Cardiac fibroblast (primary cell): ENCODE measurements around the gene C9orf153.
"Not testable (repeated sequence)": the region's sequence is repeated elsewhere in the genome, so short reads cannot be mapped to it uniquely, and the experiment has no call there.

Source experiments
- DNase-seq, 2 donors: peaks; one replicate each; pipeline versions ENCODE4 v3.0.0 to v3.0.0-alpha.2; 2010; ENCODE audit warnings: low read depth in 2 of 2
- H3K4me3 ChIP-seq, 2 donors: replicated peaks in 1 of 2; 1 replicate in 1 of 2; 2 replicates in 1 of 2; pipeline ENCODE4 v1.5.1; 2011; ENCODE audit warnings: low read depth in 2 of 2, low read length in 2 of 2, mild to moderate bottlenecking in 2 of 2, moderate library complexity in 1 of 2
- CTCF ChIP-seq: IDR thresholded peaks from one replicate; pipeline ENCODE4 v1.5.1; 2011; ENCODE audit warnings: low read depth, mild to moderate bottlenecking, low read length, inconsistent platforms

The C9orf153 gene

GRCh38 chr9:86202338-86202882, 57.0 kb downstream of the C9orf153 start:
- H3K4me3 ChIP-seq, result no peak overlapping the region
- peak; percentile 63 to 74 for DNase-seq
- TF ChIP-seq CTCF, result peak; percentile 76

GRCh38 chr9:86201474-86202337, 57.8 kb downstream of the C9orf153 start:
- TF ChIP-seq CTCF, result no peak
- DNase-seq, result no peak
- H3K4me3 ChIP-seq, result no peak overlapping the region

GRCh38 chr9:86200599-86201162, 58.8 kb downstream of the C9orf153 start:
- TF ChIP-seq CTCF, result no peak
- no peak for DNase-seq
- H3K4me3 ChIP-seq, result no peak overlapping the region

GRCh38 chr9:86193088-86193487, 66.4 kb downstream of the C9orf153 start:
- no peak for DNase-seq
- H3K4me3 ChIP-seq, result no peak overlapping the region
- TF ChIP-seq CTCF, result no peak

- H3K4me3 ChIP-seq, DNase-seq: not testable (repeated sequence)
Measured at GRCh38 chr9:86190700-86191099, 68.8 kb downstream of the C9orf153 start.

- H3K4me3 ChIP-seq, result no peak overlapping the region
- TF ChIP-seq CTCF, result no peak
- DNase-seq, result no peak
Measured at GRCh38 chr9:86187121-86187520, 72.3 kb downstream of the C9orf153 start.

- no peak overlapping the region for H3K4me3 ChIP-seq
- no peak for TF ChIP-seq CTCF
- no peak for DNase-seq
Measured at GRCh38 chr9:86186696-86187095, 72.8 kb downstream of the C9orf153 start.
